GM19395 (cell line): ENCODE measurements around the gene C9orf153.

Experiments
- ATAC-seq: cut with Tn5 transposase; IDR thresholded peaks from one replicate; pipeline ENCODE4 v1.9.1; 2021; ENCODE audit warnings: mild to moderate bottlenecking, moderate library complexity; ENCODE audit not compliant: unreplicated experiment

C9orf153 gene

GRCh38 chr9:86272221-86272620, 12.8 kb upstream of the C9orf153 start:
- no peak for ATAC-seq

GRCh38 chr9:86263876-86264275, 4.4 kb upstream of the C9orf153 start:
- ATAC-seq, result no peak

GRCh38 chr9:86262492-86262891, 3.0 kb upstream of the C9orf153 start:
- no peak for ATAC-seq

GRCh38 chr9:86257391-86257790, 2.1 kb downstream of the C9orf153 start:
- ATAC-seq, result no peak

- ATAC-seq, result no peak
Measured at GRCh38 chr9:86256653-86257052, 2.8 kb downstream of the C9orf153 start.

GRCh38 chr9:86253577-86253976, 5.9 kb downstream of the C9orf153 start:
- no peak for ATAC-seq

- no peak for ATAC-seq
Measured at GRCh38 chr9:86252870-86253269, 6.6 kb downstream of the C9orf153 start.

- no peak for ATAC-seq
Measured at GRCh38 chr9:86250123-86250522, 9.3 kb downstream of the C9orf153 start.

- ATAC-seq, result no peak
Measured at GRCh38 chr9:86248746-86249145, 10.7 kb downstream of the C9orf153 start.

- ATAC-seq, result peak; percentile 87
Measured at GRCh38 chr9:86246752-86247161, 12.7 kb downstream of the C9orf153 start.

- ATAC-seq, result no peak
Measured at GRCh38 chr9:86242071-86242470, 17.4 kb downstream of the C9orf153 start.

- no peak for ATAC-seq
Measured at GRCh38 chr9:86241216-86241615, 18.2 kb downstream of the C9orf153 start.

- no peak for ATAC-seq
Measured at GRCh38 chr9:86238861-86239770, 20.3 kb downstream of the C9orf153 start.

GRCh38 chr9:86230858-86231257, 28.6 kb downstream of the C9orf153 start:
- no peak for ATAC-seq

- no peak for ATAC-seq
Measured at GRCh38 chr9:86222667-86223066, 36.8 kb downstream of the C9orf153 start.

GRCh38 chr9:86219606-86220005, 39.9 kb downstream of the C9orf153 start:
- ATAC-seq, result no peak

- ATAC-seq, result no peak
Measured at GRCh38 chr9:86217076-86217755, 42.2 kb downstream of the C9orf153 start.

- no peak for ATAC-seq
Measured at GRCh38 chr9:86207193-86207592, 52.3 kb downstream of the C9orf153 start.

- ATAC-seq, result no peak
Measured at GRCh38 chr9:86202338-86202882, 57.0 kb downstream of the C9orf153 start.

GRCh38 chr9:86201474-86202337, 57.8 kb downstream of the C9orf153 start:
- ATAC-seq, result no peak

GRCh38 chr9:86200599-86201162, 58.8 kb downstream of the C9orf153 start:
- no peak for ATAC-seq
